ENCODE results near the gene SLC31A2. TPM values are rescaled to one million over a fixed set of nuclear protein-coding genes. Genes with fewer than 3 reads are reported as not detected.

Gene SLC31A2
- total RNA-seq, 2 donors from 2014 or later = 1.8 to 3.1 TPM

DNA sequence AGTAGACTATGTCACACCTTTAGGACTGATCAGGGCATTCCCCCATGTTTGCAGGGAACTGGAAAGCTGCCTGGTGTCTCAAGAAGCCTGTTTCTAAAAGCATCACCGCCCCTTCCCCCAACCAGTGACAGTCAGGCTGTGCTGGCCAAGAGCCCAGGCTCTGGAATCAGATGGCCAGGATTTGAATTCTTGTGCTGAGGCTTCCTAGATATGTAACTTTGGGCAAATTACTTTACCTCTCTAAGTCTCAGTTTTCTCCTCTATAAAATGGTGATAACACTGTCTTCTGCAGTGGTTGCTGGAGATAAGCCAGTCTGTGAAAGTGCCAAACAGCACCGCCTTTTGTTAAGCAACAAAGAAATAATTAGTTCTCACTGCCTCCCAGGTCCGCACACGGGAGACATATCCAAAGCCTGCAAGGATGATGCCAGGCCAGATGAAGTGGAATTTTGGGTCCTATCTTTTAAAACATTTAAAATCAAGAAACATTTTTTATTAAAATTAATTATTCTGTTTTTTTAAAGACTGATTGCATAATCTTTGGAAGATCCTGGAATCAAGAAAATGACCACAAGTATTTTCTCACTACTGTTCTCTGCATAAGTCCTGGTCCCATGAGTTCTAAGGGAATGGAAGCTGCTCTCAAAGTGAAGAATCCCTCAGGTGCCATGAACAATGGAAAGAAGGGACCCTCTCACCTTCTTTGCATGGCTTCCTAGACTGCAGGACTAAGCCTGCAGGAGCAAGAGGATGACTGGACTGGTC is 13.9 kb downstream of the SLC31A2 start:
- WGBS, 2 experiments (ENCODE audit: insufficient coverage in 1 of 2, insufficient read length in 1 of 2) = 90 to 100% methylated on average over 1 to 4 of the region's 4 CpGs
- H3K36me3 Mint-ChIP-seq (ENCODE audit: low read depth) = peaks cover 57% of the 10 kb centered on the region
- no peaks in the 10 kb centered on the region for H3K9me3 ChIP-seq (ENCODE audit: control insufficient read depth, low read length)

DNA sequence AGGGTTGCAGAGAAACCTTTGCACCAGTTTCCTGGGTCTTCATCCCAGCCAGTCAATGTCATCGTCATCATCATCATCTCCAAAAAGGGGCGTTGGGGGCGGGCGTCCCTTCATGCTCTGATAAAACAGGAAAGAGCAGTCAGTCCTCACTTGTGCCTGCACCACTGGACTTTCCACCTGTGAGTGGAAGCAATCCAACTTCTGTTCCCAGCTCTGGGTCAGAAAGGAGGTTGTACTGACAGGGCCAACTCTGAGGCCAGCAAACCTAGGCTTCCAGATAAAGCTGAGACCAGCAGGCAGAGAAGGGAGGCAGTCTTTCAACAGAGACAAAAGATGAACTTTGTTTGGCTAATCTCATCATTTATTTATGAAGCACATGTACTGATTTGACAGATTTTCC is 15.2 kb downstream of the SLC31A2 start:
- no peak for DNase-seq
- H3K4me1 Mint-ChIP-seq = peaks cover 18% of the 10 kb centered on the region
- H3K36me3 ChIP-seq (ENCODE audit: control insufficient read depth, insufficient read depth, low read length) = peaks cover 82% of the 10 kb centered on the region
- no peak overlapping the region for H3K9ac ChIP-seq (ENCODE audit: extremely low read depth, low read length, poor library complexity, severe bottlenecking)
- no peak overlapping the region for H3K27ac ChIP-seq (ENCODE audit: low read depth, low read length)
- peaks cover 62% of the 10 kb centered on the region for H3K36me3 Mint-ChIP-seq (ENCODE audit: low read depth)
- H3K27ac Mint-ChIP-seq = no peak overlapping the region
- TF ChIP-seq, protein P1, sequence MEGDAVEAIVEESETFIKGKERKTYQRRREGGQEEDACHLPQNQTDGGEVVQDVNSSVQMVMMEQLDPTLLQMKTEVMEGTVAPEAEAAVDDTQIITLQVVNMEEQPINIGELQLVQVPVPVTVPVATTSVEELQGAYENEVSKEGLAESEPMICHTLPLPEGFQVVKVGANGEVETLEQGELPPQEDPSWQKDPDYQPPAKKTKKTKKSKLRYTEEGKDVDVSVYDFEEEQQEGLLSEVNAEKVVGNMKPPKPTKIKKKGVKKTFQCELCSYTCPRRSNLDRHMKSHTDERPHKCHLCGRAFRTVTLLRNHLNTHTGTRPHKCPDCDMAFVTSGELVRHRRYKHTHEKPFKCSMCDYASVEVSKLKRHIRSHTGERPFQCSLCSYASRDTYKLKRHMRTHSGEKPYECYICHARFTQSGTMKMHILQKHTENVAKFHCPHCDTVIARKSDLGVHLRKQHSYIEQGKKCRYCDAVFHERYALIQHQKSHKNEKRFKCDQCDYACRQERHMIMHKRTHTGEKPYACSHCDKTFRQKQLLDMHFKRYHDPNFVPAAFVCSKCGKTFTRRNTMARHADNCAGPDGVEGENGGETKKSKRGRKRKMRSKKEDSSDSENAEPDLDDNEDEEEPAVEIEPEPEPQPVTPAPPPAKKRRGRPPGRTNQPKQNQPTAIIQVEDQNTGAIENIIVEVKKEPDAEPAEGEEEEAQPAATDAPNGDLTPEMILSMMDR (conservative IDR thresholded peaks at IDR 0.05) = no peak
- no peaks in the 10 kb centered on the region for H3K27me3 ChIP-seq (ENCODE audit: control insufficient read depth, insufficient read depth, low read length, poor library complexity, severe bottlenecking)
- WGBS, 2 experiments (ENCODE audit: insufficient coverage in 1 of 2, insufficient read length in 1 of 2) = 87 to 97% methylated on average over 4 of the region's 4 CpGs
- H3K4me3 ChIP-seq (ENCODE audit: low read length) = no peak overlapping the region
- no peaks in the 10 kb centered on the region for H3K9me3 Mint-ChIP-seq
- H3K4me3 Mint-ChIP-seq = no peak overlapping the region
- peaks cover 7% of the 10 kb centered on the region for H3K4me1 ChIP-seq (ENCODE audit: control insufficient read depth, insufficient read depth, low read length)
- no peaks in the 10 kb centered on the region for H3K27me3 Mint-ChIP-seq (ENCODE audit: insufficient read depth)
- no peaks in the 10 kb centered on the region for H3K9me3 ChIP-seq (ENCODE audit: control insufficient read depth, low read length)

More for the DNA sequence above, 13.9 kb downstream of the SLC31A2 start:
- no peak for DNase-seq
- no peaks in the 10 kb centered on the region for H3K27me3 Mint-ChIP-seq (ENCODE audit: insufficient read depth)
- Histone ChIP-seq H3K27ac (ENCODE audit: low read depth, low read length) (no peak overlapping the region), H3K4me1 (ENCODE audit: control insufficient read depth, insufficient read depth, low read length) (peaks cover 7% of the 10 kb centered on the region), H3K9ac (ENCODE audit: extremely low read depth, low read length, poor library complexity, severe bottlenecking) (no peak overlapping the region), H3K36me3 (ENCODE audit: control insufficient read depth, insufficient read depth, low read length) (peaks cover 75% of the 10 kb centered on the region), H3K4me3 (ENCODE audit: low read length) (no peak overlapping the region), H3K27me3 (ENCODE audit: control insufficient read depth, insufficient read depth, low read length, poor library complexity, severe bottlenecking) (no peaks in the 10 kb centered on the region)
- no peak overlapping the region for H3K4me3 Mint-ChIP-seq
- H3K27ac Mint-ChIP-seq = no peak overlapping the region
- H3K4me1 Mint-ChIP-seq = peaks cover 22% of the 10 kb centered on the region
- TF ChIP-seq, protein P1 (conservative IDR thresholded peaks at IDR 0.05) = no peak
- H3K9me3 Mint-ChIP-seq = no peaks in the 10 kb centered on the region

DNA sequence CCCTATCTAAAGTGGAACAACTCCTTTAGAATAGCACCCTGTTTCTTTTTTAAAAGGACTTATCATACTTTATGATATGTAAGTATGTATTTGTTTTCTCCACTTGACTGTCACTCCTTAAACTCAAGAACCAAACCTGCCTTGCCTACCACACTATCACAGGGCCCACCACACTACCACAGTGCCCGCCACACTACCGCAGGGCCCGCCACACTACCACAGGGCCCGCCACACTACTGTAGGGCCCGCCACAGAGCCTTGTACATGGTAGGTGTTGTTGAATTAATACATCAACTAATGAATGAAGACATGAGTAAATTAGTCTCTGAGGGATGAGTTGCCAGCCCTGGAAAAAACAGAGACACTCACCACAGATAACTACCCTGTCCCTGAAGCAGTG is 18.0 kb downstream of the SLC31A2 start:
- no peak overlapping the region for H3K9ac ChIP-seq (ENCODE audit: extremely low read depth, low read length, poor library complexity, severe bottlenecking)
- H3K4me1 Mint-ChIP-seq = no peaks in the 10 kb centered on the region
- peaks cover 73% of the 10 kb centered on the region for H3K36me3 Mint-ChIP-seq (ENCODE audit: low read depth)
- H3K4me3 ChIP-seq (ENCODE audit: low read length) = no peak overlapping the region
- peaks cover 82% of the 10 kb centered on the region for H3K36me3 ChIP-seq (ENCODE audit: control insufficient read depth, insufficient read depth, low read length)
- no peaks in the 10 kb centered on the region for H3K4me1 ChIP-seq (ENCODE audit: control insufficient read depth, insufficient read depth, low read length)
- no peaks in the 10 kb centered on the region for H3K27me3 ChIP-seq (ENCODE audit: control insufficient read depth, insufficient read depth, low read length, poor library complexity, severe bottlenecking)
- H3K9me3 ChIP-seq (ENCODE audit: control insufficient read depth, low read length) = no peaks in the 10 kb centered on the region
- H3K27ac Mint-ChIP-seq = no peak overlapping the region
- H3K4me3 Mint-ChIP-seq = no peak overlapping the region
- DNase-seq = no peak
- TF ChIP-seq, protein P1 (conservative IDR thresholded peaks at IDR 0.05) = no peak
- H3K27me3 Mint-ChIP-seq (ENCODE audit: insufficient read depth) = no peaks in the 10 kb centered on the region
- no peak overlapping the region for H3K27ac ChIP-seq (ENCODE audit: low read depth, low read length)
- peaks cover 3% of the 10 kb centered on the region for H3K9me3 Mint-ChIP-seq
- WGBS, 2 experiments (ENCODE audit: insufficient coverage in 1 of 2, insufficient read length in 1 of 2) = 100% methylated on average over 4 of the region's 5 CpGs; no CpG with 5 or more reads in 1 of the 2 experiments

Measured in endodermal cell (in vitro differentiated cells).